NCI-H2227 (cell line): ENCODE measurements around the gene OR5K3.

Source experiments
- DNase-seq: peaks from one replicate; lab custom pipeline; 2025; ENCODE audit not compliant: unreplicated experiment; lab: John Stamatoyannopoulos, UW

The OR5K3 gene

DNA sequence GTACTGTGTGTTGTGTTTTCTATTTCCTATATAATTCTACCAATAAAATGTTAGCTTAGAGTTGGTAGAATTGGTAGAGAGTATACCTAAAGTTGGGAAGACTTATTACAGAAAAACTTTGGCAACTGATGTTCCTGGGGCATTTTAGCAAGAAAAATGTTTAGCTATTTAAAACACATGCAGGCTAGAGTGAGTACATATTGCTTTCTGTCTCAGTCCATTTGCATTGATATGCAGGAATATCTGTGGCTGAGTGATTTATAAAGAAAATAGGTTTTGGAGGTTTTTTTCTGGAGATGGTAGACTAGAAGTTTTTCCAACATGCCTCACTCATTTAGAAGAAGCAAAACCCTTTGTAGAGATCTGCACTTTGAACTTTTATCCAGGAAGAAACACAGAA lies 42.1 kb downstream of the OR5K3 start:
- no peak for DNase-seq

DNA sequence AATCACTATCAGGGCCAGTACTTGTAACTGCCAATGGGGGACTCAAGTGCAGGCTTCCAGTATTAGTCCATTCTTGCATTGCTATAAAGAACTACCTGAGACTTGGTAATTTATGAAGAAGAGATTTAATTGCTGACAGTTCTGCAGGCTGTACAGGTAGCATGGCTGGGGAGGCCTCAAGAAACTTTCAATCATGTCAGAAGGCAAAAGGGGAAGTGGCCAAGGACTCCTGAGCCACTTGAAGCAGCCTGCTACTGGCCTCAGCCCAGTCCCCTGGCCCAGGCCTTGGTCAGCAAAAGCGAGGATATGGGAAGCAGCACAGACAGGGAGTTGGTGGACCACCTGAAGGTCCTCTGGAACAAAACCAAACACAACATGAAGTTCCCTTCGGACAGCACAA lies 43.3 kb downstream of the OR5K3 start:
- no peak for DNase-seq

DNA sequence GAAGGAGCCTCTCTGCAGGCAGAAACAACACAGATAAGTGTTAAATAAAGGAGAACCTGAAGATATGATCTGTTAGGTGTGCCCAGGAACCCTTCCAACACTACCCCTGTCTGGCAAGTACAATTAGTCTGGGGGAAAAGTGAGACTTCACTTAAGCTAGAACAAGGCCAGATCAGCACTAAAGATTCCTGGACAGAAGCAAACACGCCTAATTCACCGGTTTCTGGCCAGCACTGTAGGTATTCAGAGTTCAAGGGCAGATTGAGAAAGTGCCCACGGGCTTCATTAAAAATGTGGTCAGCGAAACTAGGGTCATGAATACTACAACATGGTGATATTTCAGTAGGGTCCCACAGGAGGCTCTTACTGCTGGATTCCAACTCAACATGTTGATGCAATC lies 43.9 kb downstream of the OR5K3 start:
- DNase-seq: no peak

DNA sequence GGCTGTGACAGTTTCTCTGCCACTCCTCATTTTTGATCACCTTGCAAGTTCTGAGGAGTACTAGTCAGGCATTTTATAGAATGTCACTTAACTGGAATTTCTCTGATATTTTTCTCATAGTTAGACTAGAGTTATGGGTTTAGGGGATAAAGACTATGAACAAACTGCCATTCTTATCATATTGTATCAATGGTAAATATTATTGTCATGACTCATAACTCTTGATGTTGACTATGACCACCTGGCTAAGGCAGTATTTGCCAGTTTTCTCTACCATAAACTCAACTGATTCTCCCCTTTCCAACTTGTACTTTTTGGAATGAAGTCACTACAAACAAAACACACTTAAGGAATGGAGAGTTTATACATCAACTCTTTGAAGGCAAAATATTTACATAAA lies 49.8 kb downstream of the OR5K3 start:
- no peak for DNase-seq
